GM15510 (cell line): ENCODE results near the gene OTC.

Experiments used
- POLR2A ChIP-seq: IDR thresholded peaks from 3 replicates; pipeline ENCODE4 v1.6.1; 2011; ENCODE audit warnings: borderline replicate concordance; ENCODE audit not compliant: insufficient read length; ENCODE audit errors: extremely low read depth

Gene OTC

DNA sequence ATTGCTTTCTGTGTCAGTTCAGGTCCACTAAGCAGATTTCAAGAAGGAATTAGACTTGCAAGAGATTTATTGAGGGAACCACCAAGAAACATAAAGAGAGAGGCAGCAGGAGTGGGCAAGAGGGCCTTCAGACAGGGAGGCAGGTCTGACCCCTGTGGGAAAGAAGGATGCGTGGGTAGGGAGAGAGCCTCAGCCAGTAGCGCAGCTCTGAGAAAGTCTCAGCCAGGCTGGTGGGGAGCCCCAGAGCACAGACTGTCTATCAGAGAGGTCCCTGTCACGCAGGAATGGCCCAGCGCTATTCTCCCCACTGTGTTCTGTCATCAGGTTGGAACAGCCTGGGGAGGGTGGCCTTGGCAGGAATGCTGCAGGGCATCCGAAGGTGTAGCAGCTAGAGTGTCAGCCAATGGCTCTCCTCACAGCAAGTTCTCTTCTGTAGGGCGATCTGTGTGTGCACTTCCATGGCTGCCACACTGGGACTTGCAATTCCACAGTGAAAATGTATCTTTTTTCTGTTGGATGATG, 48.0 kb downstream of the OTC start:
- no peak for TF ChIP-seq POLR2A

DNA sequence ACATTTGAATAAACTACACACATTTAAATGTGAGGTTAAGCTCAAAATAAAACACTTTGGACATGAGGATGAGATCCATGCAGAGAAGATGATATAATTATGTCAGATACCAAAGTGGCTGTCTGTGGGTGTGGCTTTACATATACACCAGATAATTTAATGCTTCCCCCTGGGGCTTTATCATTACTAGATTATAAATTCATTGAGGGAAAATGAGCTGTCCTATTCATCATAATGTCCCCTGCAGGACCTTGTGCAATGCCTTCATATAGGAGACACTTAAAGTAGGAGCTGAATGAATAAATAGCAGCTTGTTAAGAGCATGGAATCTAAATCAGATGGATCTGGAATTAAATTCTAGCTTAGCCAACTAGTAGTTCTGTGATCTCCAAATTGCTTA, 49.7 kb downstream of the OTC start:
- no peak for TF ChIP-seq POLR2A

DNA sequence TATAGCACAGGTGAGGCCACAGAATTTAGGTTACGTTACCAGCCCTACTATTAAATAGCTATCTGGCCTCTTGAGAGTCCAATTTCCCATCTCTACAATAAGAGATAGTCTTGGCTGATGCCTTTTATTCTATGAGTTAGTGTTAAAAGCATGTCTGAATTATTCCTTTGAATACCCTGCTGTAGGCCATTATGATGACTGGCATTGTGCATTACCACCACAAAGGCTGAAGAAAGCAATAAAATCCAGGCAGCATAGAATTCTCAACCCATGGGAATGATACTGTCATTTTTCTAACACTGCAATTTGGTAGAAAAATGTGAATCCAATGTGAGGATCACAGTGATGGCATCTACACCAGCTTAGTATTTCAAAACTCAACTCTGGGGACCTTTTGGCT, 51.4 kb downstream of the OTC start:
- no peak for TF ChIP-seq POLR2A

DNA sequence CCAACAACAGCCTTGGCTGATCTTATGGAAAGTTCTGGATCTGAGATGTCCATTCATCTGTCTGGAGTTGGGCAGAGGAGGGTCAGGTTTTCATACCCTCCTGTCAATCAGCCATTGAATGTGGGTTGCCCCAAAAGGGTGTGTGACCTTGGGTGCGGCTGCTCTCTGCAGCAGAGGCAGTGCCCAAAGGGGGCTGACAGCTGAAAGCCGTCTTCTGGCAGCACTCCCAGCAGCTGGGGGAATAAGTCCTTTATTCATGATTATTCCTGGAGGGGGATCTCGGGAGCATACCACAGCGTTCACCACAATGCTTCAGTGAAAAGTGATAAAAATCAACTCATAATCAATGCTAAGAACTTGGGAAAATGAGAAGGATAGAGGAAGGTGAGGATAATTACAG, 54.7 kb downstream of the OTC start:
- no peak for TF ChIP-seq POLR2A

DNA sequence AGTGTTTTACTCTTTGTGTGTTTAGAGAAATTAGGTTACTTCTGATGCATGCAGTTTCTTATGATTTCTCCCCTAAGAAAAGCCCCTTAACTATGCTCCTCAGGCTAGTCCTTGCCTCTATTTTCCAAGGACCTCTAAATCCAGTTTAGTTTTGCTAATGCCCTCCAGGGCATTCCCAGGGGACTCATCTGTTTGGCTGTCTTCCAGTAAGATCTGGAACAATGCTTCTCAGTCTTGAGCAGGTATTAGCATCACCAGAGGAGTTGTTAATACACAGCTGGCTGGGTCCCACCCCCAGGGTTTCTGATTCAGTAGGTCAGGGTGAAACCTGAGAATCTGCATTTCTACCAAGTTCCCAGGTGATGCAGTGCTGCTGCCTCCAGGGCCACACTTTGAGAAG, 56.9 kb downstream of the OTC start:
- TF ChIP-seq POLR2A, result no peak

DNA sequence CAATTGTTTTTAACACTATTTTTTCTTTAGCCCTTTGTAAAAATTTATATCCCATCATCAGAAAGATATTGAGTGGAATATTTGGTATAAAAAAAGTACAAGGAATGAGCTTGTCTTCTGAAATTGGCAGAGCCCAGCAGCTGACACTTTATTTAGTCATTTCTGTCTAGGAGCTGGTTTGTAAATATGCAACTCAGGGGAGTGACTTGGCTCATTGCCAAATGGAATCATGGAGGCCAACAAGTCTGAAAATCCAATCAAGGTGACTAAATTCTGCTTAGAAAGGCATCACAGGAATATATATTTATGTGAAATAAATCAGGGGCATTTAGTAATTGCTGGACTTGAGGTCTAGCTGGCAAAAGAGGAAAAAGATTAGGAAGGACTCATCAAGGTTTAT, 74.4 kb downstream of the OTC start:
- TF ChIP-seq POLR2A, result no peak

DNA sequence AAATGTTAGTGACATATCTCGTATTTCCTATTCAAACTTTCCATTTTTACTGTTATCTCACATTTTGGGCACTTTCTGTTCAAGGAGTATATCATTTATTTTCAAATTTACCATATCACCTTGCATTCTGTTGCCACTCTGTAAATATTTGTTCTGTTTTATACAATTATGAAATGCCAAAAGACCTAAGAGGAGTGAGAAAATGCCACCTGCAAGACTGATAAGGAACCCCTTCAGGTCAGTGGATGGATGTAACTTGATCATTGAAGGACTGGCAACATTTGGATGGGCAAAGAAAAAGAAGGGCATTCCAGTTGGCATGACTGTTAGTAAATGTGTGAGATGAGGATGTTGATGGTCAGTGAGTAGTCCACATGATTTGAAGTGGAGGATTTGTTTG, 79.1 kb downstream of the OTC start:
- no peak for TF ChIP-seq POLR2A

DNA sequence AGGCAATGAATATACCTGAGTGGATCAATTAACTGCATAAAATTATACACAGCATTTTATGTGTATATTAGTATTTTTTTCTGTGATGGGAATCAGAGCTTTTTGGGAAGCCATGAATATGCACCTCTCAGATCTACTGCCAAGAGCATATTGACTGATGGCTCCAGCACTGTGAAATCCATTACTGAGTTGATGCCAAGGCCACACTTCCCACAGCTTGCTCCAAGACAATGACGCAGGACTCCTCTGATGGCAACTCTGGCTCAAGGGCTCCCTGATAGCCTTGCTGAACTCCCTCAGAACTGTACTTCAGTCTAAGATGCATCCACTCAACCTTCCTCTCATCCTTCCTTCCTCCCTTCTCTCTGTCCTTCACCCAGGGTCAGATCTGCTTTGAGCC, 82.7 kb downstream of the OTC start:
- no peak for TF ChIP-seq POLR2A

DNA sequence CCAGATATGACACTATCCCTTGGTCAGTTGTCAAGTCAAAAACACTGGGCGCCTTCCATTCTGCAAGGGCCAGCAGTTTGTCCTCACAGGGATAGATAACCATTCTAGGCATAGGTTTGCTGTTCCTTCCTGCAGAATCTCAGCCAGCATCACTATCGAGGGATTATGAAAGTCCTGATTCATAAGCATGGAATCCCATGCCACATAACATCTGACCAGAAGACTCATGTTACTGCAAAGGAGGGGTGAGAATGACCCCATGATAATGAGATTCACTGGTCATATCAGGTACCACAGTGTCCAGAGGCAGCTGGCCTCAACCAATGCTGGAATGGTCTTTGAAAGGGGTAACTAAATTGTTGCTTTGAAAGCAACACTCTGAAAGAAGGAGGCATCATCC, 84.7 kb downstream of the OTC start:
- no peak for TF ChIP-seq POLR2A

DNA sequence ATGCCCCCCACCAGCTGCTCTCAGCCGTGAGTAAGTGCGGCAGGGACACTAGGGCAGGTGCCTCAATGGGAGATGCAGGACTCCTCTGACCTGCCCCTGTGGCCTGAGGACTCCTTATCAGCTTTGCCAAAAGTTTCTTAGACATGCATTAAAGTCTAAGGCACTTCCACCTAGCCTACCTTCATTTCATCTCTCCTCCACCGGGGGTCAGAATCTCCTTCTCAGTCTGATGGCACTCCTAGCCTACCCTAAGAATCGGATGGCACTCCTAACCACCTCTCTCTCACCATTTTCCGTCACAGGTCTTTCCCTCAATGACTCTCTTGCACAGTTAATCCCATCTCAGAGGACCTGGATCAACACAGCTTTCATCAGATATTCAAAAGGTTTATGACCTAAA, 85.9 kb downstream of the OTC start:
- TF ChIP-seq POLR2A, result no peak

DNA sequence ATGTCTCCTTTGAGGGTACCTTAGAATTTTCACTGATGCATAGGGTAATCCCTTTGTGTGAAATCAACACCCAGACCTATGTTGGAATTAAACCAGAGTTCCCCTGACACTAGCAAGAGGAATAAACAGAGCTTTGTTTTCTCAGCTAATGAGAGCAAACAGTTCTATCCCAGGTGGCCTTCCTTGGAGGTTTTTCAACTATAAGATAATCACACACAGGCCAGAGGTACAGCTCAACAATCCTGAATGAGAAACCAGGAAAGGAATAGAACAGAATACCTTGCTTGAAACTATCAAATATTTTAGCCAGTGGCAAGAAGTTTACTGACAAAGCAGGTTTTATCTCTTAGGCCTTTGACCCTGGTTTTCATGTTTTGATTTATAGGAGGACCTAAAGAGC, 100.2 kb downstream of the OTC start:
- no peak for TF ChIP-seq POLR2A

DNA sequence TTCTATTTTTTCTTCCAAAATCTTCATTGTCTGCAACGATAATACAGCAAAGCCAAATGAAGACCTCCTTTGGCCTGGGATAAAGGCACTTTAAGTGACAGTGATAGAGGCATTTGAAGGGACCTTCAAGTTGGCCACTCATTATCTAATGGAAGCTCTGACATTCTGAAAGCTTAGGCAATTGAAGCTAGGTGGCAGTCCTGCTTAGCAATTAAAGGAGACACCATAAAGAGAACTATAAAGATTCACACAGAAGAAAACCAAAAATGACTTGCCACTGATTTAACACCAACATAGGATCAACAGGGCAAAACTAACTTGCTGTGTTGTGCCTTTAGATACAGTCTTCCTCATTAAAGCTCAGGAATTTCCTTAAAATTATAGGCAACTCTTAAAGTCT, 105.7 kb downstream of the OTC start:
- TF ChIP-seq POLR2A, result no peak

DNA sequence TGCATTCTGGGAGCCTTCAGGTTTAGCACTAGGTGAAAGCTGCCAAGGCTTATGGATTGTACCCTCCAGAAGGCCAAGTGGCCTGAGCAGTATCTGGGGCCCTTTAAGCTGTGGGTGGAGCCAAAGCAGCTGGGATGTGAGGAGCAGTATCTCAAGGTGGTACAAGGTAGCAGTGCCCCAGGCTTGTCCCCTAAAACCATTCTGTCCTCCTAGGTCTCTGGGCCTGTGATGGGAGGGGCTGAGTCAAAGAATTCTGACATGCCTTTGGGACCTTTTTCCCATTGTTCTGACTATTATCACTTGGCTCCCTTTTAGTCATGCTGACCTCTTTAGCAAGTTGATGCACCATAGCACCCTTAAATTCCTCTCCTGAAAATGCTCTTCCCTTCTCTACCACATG, 109.9 kb downstream of the OTC start:
- no peak for TF ChIP-seq POLR2A

DNA sequence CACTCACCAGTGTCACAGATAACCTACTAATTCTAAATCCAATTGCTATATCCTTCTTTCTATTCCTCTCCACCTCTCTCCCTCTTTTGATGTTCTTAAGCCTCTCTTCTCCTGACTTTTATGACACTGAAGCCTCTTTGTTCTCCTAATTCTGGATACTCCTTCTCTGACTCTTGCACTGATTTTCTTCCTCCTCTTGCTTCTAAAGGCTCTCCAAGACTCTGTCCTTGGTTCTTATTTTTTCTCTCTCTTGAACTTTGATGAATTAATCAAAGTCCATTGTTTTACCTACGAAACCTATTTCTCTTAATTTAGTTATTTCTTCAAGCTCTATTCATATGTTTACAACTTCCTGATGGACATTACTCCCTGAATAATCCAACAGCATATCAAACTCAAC, 113.3 kb downstream of the OTC start:
- no peak for TF ChIP-seq POLR2A

DNA sequence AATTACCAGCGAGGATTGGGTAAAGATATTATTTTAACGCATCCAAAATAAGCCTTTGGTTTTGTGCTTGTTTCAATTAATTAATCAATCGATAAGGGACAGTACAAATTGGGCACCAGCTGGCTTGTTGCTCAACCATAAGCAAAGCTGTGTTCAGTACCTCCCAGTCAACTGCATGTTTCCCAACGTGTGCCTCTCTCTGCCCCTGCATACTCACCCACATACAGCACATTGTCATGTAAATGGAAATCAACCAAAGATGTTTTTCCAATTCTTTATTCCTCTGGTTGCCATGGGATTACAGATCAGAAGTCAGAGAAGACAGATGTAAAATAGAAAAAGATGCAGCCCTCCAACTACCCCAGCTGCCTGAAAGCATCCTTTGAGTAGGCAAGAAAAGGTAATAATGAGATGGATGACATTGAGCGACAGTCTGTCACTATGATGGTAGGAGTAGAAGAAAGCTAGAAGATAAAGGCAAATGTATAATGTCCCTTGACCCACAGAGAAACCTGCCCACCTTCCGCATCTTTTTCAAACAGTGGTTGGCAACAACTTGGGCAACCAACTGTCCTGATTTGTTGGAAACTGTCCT, 116.3 kb downstream of the OTC start:
- no peak for TF ChIP-seq POLR2A
